Large intestine (tissue), 3 donors: ENCODE data around the gene PPFIBP1. TPM values are rescaled to one million over a fixed set of nuclear protein-coding genes. Genes with fewer than 3 reads are reported as not detected.

Experiments used
- DNase-seq, 2 donors: peaks; one replicate each; pipeline versions ENCODE4 v3.0.0 to v3.0.0-alpha.2; 2013
- H3K27ac ChIP-seq: one replicate; pipeline ENCODE4 v1.5.1; 2013; ENCODE audit warnings: low read length
- H3K27me3 ChIP-seq: 2 replicates; pipeline ENCODE4 v1.6.1; 2013; ENCODE audit warnings: low read length; ENCODE audit not compliant: control insufficient read depth, insufficient read depth
- H3K36me3 ChIP-seq: 2 replicates; pipeline ENCODE4 v1.6.1; 2013; ENCODE audit warnings: low read length; ENCODE audit not compliant: control insufficient read depth, insufficient read depth
- H3K4me1 ChIP-seq: one replicate; pipeline ENCODE4 v1.6.1; 2013; ENCODE audit warnings: low read length; ENCODE audit not compliant: control insufficient read depth, insufficient read depth
- H3K4me3 ChIP-seq: one replicate; pipeline ENCODE4 v1.5.1; 2013; ENCODE audit warnings: low read length
- H3K9me3 ChIP-seq: one replicate; pipeline ENCODE4 v1.6.1; 2013; ENCODE audit warnings: mild to moderate bottlenecking, low read depth, low read length, moderate library complexity; ENCODE audit not compliant: control insufficient read depth
- WGBS: methylation state at CpG from one replicate; pipeline ENCODE4 v1.1.5; 2013; ENCODE audit warnings: low lambda C conversion rate; ENCODE audit not compliant: insufficient coverage; 5-methylcytosine and 5-hydroxymethylcytosine counted together
- polyA plus RNA-seq: library from polyadenylated mRNA; unstranded; fragments of 120-200 nt; gene quantifications from one replicate; pipeline ENCODE4 v1.2.1, GENCODE V29; 2013

Gene PPFIBP1
- polyA plus RNA-seq, 1 donor: 41.5 TPM

- 0% methylated on average over 2 of the region's 8 CpGs for WGBS
- H3K27me3 ChIP-seq: no peaks in the 10 kb centered on the region
- no peak for DNase-seq
- H3K27ac ChIP-seq: peak overlapping the region; percentile 95
- peaks cover 9% of the 10 kb centered on the region for H3K4me1 ChIP-seq
- no peaks in the 10 kb centered on the region for H3K36me3 ChIP-seq
- H3K4me3 ChIP-seq: peak overlapping the region; percentile 93
- no peaks in the 10 kb centered on the region for H3K9me3 ChIP-seq
Measured at GRCh38 chr12:27524494-27524835, 459 bp downstream of the PPFIBP1 start.

GRCh38 chr12:27524839-27525753 is 1.1 kb downstream of the PPFIBP1 start:
- Histone ChIP-seq H3K36me3 (no peaks in the 10 kb centered on the region), H3K4me3 (peak overlapping the region; percentile 93), H3K27ac (peak overlapping the region; percentile 95), H3K27me3 (no peaks in the 10 kb centered on the region), H3K4me1 (peaks cover 9% of the 10 kb centered on the region), H3K9me3 (no peaks in the 10 kb centered on the region)
- WGBS: 0% methylated on average over 4 of the region's 16 CpGs
- DNase-seq: peak in 1 of 2 donors; percentile 67

- H3K9me3 ChIP-seq: no peaks in the 10 kb centered on the region
- H3K27ac ChIP-seq: no peak overlapping the region
- WGBS: 98% methylated on average over 5 of the region's 9 CpGs
- no peaks in the 10 kb centered on the region for H3K36me3 ChIP-seq
- peaks cover 9% of the 10 kb centered on the region for H3K4me1 ChIP-seq
- DNase-seq: no peak
- no peak overlapping the region for H3K4me3 ChIP-seq
- H3K27me3 ChIP-seq: no peaks in the 10 kb centered on the region
Measured at GRCh38 chr12:27527512-27527911, 3.5 kb downstream of the PPFIBP1 start.

GRCh38 chr12:27528788-27529187 is 4.8 kb downstream of the PPFIBP1 start:
- Histone ChIP-seq H3K27ac (no peak overlapping the region), H3K27me3 (no peaks in the 10 kb centered on the region), H3K4me1 (peaks cover 4% of the 10 kb centered on the region), H3K4me3 (no peak overlapping the region), H3K36me3 (no peaks in the 10 kb centered on the region), H3K9me3 (no peaks in the 10 kb centered on the region)
- no CpG with 5 or more reads among the region's 3 CpGs for WGBS
- no peak for DNase-seq

- H3K4me1 ChIP-seq: peaks cover 4% of the 10 kb centered on the region
- no peak overlapping the region for H3K4me3 ChIP-seq
- H3K9me3 ChIP-seq: no peaks in the 10 kb centered on the region
- no peak for DNase-seq
- no peak overlapping the region for H3K27ac ChIP-seq
- H3K36me3 ChIP-seq: no peaks in the 10 kb centered on the region
- no peaks in the 10 kb centered on the region for H3K27me3 ChIP-seq
- 90% methylated on average over 2 of the region's 7 CpGs for WGBS
Measured at GRCh38 chr12:27530157-27530922, 6.3 kb downstream of the PPFIBP1 start.

- no peak for DNase-seq
- WGBS: 100% methylated on average over 1 of the region's 4 CpGs
- no peak overlapping the region for H3K4me3 ChIP-seq
- no peak overlapping the region for H3K27ac ChIP-seq
- peaks cover 4% of the 10 kb centered on the region for H3K36me3 ChIP-seq
- no peaks in the 10 kb centered on the region for H3K27me3 ChIP-seq
- no peaks in the 10 kb centered on the region for H3K4me1 ChIP-seq
- H3K9me3 ChIP-seq: no peaks in the 10 kb centered on the region
Measured at GRCh38 chr12:27531896-27532295, 7.9 kb downstream of the PPFIBP1 start.

GRCh38 chr12:27534060-27534764 is 10.2 kb downstream of the PPFIBP1 start:
- 84% methylated on average over 4 of the region's 6 CpGs for WGBS

GRCh38 chr12:27534765-27535161 is 10.8 kb downstream of the PPFIBP1 start:
- WGBS: no CpG with 5 or more reads among the region's 1 CpG
- H3K27ac ChIP-seq: no peak overlapping the region
- no peak for DNase-seq
- no peaks in the 10 kb centered on the region for H3K27me3 ChIP-seq
- H3K4me1 ChIP-seq: no peaks in the 10 kb centered on the region
- H3K4me3 ChIP-seq: no peak overlapping the region
- no peaks in the 10 kb centered on the region for H3K9me3 ChIP-seq
- H3K36me3 ChIP-seq: peaks cover 4% of the 10 kb centered on the region

More at GRCh38 chr12:27534060-27534764, 10.2 kb downstream of the PPFIBP1 start:
- Histone ChIP-seq H3K36me3 (peaks cover 4% of the 10 kb centered on the region), H3K4me3 (no peak overlapping the region), H3K27ac (no peak overlapping the region), H3K4me1 (no peaks in the 10 kb centered on the region), H3K27me3 (no peaks in the 10 kb centered on the region), H3K9me3 (no peaks in the 10 kb centered on the region)
- DNase-seq: no peak

GRCh38 chr12:27535318-27535717 is 11.3 kb downstream of the PPFIBP1 start:
- Histone ChIP-seq H3K4me3 (no peak overlapping the region), H3K27me3 (no peaks in the 10 kb centered on the region), H3K36me3 (peaks cover 4% of the 10 kb centered on the region), H3K27ac (no peak overlapping the region), H3K4me1 (no peaks in the 10 kb centered on the region), H3K9me3 (no peaks in the 10 kb centered on the region)
- no peak for DNase-seq
- WGBS: no CpG with 5 or more reads among the region's 6 CpGs
